Right lobe of liver (tissue), 6 donors: ENCODE data around the gene C2CD4B. TPM values are rescaled to one million over a fixed set of nuclear protein-coding genes. Genes with fewer than 3 reads are reported as not detected.
A peak's percentile ranks its signal among the peaks of the same experiment; 100 is the strongest.

Source experiments
- ATAC-seq, 4 donors: fragments of 200-7000 bp; cut with Tn5 transposase; one replicate each; pipeline ENCODE4 v1.9.1; 2020; ENCODE audit warnings: mild to moderate bottlenecking in 4 of 4, moderate library complexity in 4 of 4
- DNase-seq, 3 donors: peaks; one replicate each; pipeline ENCODE4 v3.0.0-alpha.2; 2020
- H3K27ac ChIP-seq, 3 donors: fragments of 200-600 bp; one replicate each; pipeline ENCODE4 v1.8.0; 2022
- H3K27me3 ChIP-seq, 2 donors: fragments of 200-600 bp; one replicate each; pipeline ENCODE4 v1.8.0; 2022
- H3K36me3 ChIP-seq, 4 donors: fragments of 200-600 bp; sonication (generic) in 1 of 4; one replicate each; pipeline versions ENCODE4 v1.5.1 to v1.8.0; 2017 to 2022; ENCODE audit warnings: control low read depth in 1 of 4
- H3K4me1 ChIP-seq, 4 donors: fragments of 200-600 bp; sonication (generic) in 1 of 4; one replicate each; pipeline versions ENCODE4 v1.5.1 to v1.8.0; 2017 to 2022; ENCODE audit warnings: control low read depth in 1 of 4
- H3K4me3 ChIP-seq, 3 donors: fragments of 200-600 bp; one replicate each; pipeline ENCODE4 v1.8.0; 2022
- H3K9me3 ChIP-seq, 4 donors: fragments of 200-600 bp; sonication (generic) in 1 of 4; one replicate each; pipeline versions ENCODE4 v1.5.1 to v1.8.0; 2017 to 2022; ENCODE audit warnings: control low read depth in 1 of 4
- CTCF ChIP-seq, 4 donors: fragments of 200-600 bp in 3 of 4; fragments of 450-650 bp in 1 of 4; IDR thresholded peaks; one replicate each; pipeline versions ENCODE4 v1.5.1 to v1.8.0; 2016 to 2022; ENCODE audit warnings: antibody characterized with exemption in 4 of 4, mild to moderate bottlenecking in 2 of 4
- POLR2A ChIP-seq: fragments of 450-650 bp; IDR thresholded peaks from one replicate; pipeline ENCODE4 v1.6.1; 2017; ENCODE audit warnings: antibody characterized with exemption, mild to moderate bottlenecking
- WGBS: methylation state at CpG from one replicate; pipeline ENCODE4 v1.1.6; 2018; ENCODE audit warnings: low coverage, low lambda C conversion rate; ENCODE audit not compliant: insufficient coverage; ENCODE audit errors: missing lambda C conversion rate; 5-methylcytosine and 5-hydroxymethylcytosine counted together
- intact Hi-C, 2 donors: fragments of 100-400 bp; cut with DNase I; formaldehyde crosslinking; loops; one replicate each; pipeline versions ENCODE4 v1.11.2 to v1.14.1; 2022
- total RNA-seq, 6 experiments: library from RNA; depleted of rRNA in 2 of 6; stranded (reverse); fragments of >200 nt in 2 of 6; fragmentation: NEBNext Ultra II Directional in 3 of 6; extraction: Animal tissue kit (Norgen Biotek cat#: 25700) in 3 of 6; gene quantifications; one replicate each; pipeline versions ENCODE4 v1.1.0 to v1.2.4, GENCODE V29; 2016 to 2023
- donor health status: DM: no; HTN: yes; CAD: no.
- donor health status: DM: no; HTN: no; CAD: no.
- donor health status: DM: no; HTN: no; CAD: no.
- donor health status: DM: no; HTN: yes; CAD: no.
- donor health status: DM: no; HTN: yes; CAD: no.

Gene C2CD4B
- total RNA-seq, 6 experiments from 2014 or later, result 0.37 to 4.6 (median 1.4) TPM

DNA sequence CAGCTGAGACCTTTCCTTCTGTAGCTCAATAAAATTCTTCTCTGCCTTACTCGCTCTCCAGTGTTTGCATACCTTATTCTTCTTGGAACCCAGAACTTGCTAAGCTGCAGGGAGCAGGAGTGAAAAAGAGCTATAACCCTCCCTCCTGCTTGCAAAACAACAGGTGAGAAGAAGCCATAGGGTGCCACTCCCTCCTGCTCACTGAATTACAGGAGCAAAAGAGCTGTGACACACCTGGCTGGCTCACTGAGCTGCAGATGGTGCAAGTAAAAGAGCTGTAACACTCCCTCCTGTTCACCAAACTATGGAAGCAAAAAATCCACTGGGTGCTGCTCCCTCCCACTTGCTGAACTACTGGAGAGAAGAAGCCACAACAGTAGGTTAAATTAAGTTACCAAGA is 44.2 kb upstream of the C2CD4B start:
- Histone ChIP-seq H3K9me3 (no peaks in the 10 kb centered on the region), H3K27ac (no peak overlapping the region), H3K36me3 (no peaks in the 10 kb centered on the region), H3K4me1 (peaks cover 0 to 13% (median 2%) of the 10 kb centered on the region in 4 donors), H3K27me3 (no peaks in the 10 kb centered on the region), H3K4me3 (no peak overlapping the region)
- no peak for DNase-seq
- TF ChIP-seq POLR2A (no peak), CTCF (IDR thresholded peaks at IDR 0.05) (no peak)
- intact Hi-C loops, result no loop called here
- WGBS, result 86% methylated on average over 1 of the region's 1 CpG
- ATAC-seq, result no peak

DNA sequence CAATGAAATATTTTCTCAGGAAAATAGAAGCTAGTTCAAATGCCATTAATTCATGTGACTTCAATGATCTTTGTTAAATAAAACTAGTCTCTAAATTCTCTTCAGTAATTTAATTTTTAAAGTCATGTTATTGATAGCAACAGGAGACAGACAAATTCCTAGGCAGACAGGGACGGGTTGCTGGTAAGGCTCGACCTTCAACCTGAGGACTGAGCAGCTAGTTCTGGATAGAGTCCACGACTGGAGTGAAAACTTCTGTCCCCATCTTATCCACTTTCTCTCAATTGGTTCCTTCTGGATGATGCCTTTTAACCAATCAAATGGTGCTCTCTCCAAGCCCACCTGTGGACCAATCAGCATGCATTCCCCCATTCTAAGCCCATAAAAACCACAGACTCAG is 43.8 kb upstream of the C2CD4B start:
- H3K36me3 ChIP-seq, result no peaks in the 10 kb centered on the region
- no peaks in the 10 kb centered on the region for H3K9me3 ChIP-seq
- H3K27me3 ChIP-seq, result no peaks in the 10 kb centered on the region
- no peak overlapping the region for H3K4me3 ChIP-seq
- intact Hi-C loops, result no loop called here
- TF ChIP-seq POLR2A, result no peak
- no peak for TF ChIP-seq CTCF (IDR thresholded peaks at IDR 0.05)
- DNase-seq (no peak), ATAC-seq (peak in 2 of 4 donors; percentile 45 to 66)
- WGBS, result 19% methylated on average over 3 of the region's 3 CpGs
- H3K4me1 ChIP-seq, result peaks cover 0 to 13% (median 2%) of the 10 kb centered on the region in 4 donors
- no peak overlapping the region for H3K27ac ChIP-seq

DNA sequence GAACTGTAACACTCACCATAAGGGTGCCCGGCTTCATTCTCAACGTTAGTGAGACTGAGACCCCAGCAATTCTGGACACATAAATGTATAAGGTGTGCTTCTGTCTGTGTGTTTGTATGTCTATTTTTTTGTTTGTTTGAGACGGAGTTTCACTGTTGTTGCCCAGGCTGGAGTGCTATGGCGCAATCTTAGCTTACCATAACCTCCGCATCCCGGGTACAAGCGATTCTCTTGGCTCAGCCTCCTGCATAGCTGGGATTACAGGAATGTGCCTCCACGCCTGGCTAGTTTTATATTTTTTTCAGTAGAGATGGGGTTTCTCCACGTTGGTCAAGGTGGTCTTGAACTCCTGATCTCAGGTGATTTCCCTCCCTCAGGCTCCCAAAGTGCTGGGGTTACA is 43.3 kb upstream of the C2CD4B start:
- Histone ChIP-seq H3K27me3 (no peaks in the 10 kb centered on the region), H3K9me3 (no peaks in the 10 kb centered on the region), H3K4me1 (peaks cover 0 to 13% (median 2%) of the 10 kb centered on the region in 4 donors), H3K4me3 (no peak overlapping the region), H3K36me3 (no peaks in the 10 kb centered on the region), H3K27ac (no peak overlapping the region)
- peak in 2 of 4 donors; percentile 71 to 89 for ATAC-seq
- TF ChIP-seq CTCF (IDR thresholded peaks at IDR 0.05) (no peak), POLR2A (no peak)
- 67% methylated on average over 8 of the region's 9 CpGs for WGBS
- intact Hi-C loops, result no loop called here
- peak in 1 of 3 donors; percentile 64 for DNase-seq

- Histone ChIP-seq H3K4me3 (no peak overlapping the region), H3K27me3 (no peaks in the 10 kb centered on the region), H3K9me3 (no peaks in the 10 kb centered on the region), H3K36me3 (no peaks in the 10 kb centered on the region), H3K4me1 (no peaks in the 10 kb centered on the region), H3K27ac (no peak overlapping the region)
- intact Hi-C loops, result no loop called here
- TF ChIP-seq CTCF (IDR thresholded peaks at IDR 0.05), result no peak
- TF ChIP-seq POLR2A, result no peak
- 66% methylated on average over 2 of the region's 2 CpGs for WGBS
- ATAC-seq, result no peak
- no peak for DNase-seq
Measured at GRCh38 chr15:62190675-62191074, 25.6 kb upstream of the C2CD4B start.

GRCh38 chr15:62190274-62190673 is 25.2 kb upstream of the C2CD4B start:
- Histone ChIP-seq H3K36me3 (no peaks in the 10 kb centered on the region), H3K9me3 (no peaks in the 10 kb centered on the region), H3K27me3 (no peaks in the 10 kb centered on the region), H3K4me3 (no peak overlapping the region), H3K4me1 (no peaks in the 10 kb centered on the region), H3K27ac (no peak overlapping the region)
- ATAC-seq (no peak), DNase-seq (no peak)
- TF ChIP-seq POLR2A (no peak), CTCF (IDR thresholded peaks at IDR 0.05) (no peak)
- WGBS, result 64% methylated on average over 2 of the region's 2 CpGs
- intact Hi-C loops, result no loop called here
